ENCODE measurements around the gene MUCL1. TPM values are rescaled to one million over a fixed set of nuclear protein-coding genes. Genes with fewer than 3 reads are reported as not detected.

The MUCL1 gene
- total RNA-seq, 2 donors from 2014 or later = not detected

- Mint-ChIP-seq H3K9me3 (peaks cover 7% of the 10 kb centered on the region), H3K27me3 (ENCODE audit: insufficient read depth) (peaks cover 2% of the 10 kb centered on the region), H3K27ac (no peak overlapping the region), H3K4me3 (no peak overlapping the region), H3K36me3 (ENCODE audit: low read depth) (no peaks in the 10 kb centered on the region), H3K4me1 (no peaks in the 10 kb centered on the region)
- H3K27ac ChIP-seq (ENCODE audit: low read depth, low read length) = no peak overlapping the region
- H3K9me3 ChIP-seq (ENCODE audit: control insufficient read depth, low read length) = peaks cover 13% of the 10 kb centered on the region
- WGBS, 2 experiments (ENCODE audit: insufficient coverage in 1 of 2, insufficient read length in 1 of 2) = 93 to 95% methylated on average over 2 to 3 of the region's 3 CpGs
- no peak overlapping the region for H3K9ac ChIP-seq (ENCODE audit: extremely low read depth, low read length, poor library complexity, severe bottlenecking)
- no peaks in the 10 kb centered on the region for H3K4me1 ChIP-seq (ENCODE audit: control insufficient read depth, insufficient read depth, low read length)
- H3K36me3 ChIP-seq (ENCODE audit: control insufficient read depth, insufficient read depth, low read length) = no peaks in the 10 kb centered on the region
- no peak overlapping the region for H3K4me3 ChIP-seq (ENCODE audit: low read length)
- H3K27me3 ChIP-seq (ENCODE audit: control insufficient read depth, insufficient read depth, low read length, poor library complexity, severe bottlenecking) = no peaks in the 10 kb centered on the region
- DNase-seq = no peak
- TF ChIP-seq, protein P1, sequence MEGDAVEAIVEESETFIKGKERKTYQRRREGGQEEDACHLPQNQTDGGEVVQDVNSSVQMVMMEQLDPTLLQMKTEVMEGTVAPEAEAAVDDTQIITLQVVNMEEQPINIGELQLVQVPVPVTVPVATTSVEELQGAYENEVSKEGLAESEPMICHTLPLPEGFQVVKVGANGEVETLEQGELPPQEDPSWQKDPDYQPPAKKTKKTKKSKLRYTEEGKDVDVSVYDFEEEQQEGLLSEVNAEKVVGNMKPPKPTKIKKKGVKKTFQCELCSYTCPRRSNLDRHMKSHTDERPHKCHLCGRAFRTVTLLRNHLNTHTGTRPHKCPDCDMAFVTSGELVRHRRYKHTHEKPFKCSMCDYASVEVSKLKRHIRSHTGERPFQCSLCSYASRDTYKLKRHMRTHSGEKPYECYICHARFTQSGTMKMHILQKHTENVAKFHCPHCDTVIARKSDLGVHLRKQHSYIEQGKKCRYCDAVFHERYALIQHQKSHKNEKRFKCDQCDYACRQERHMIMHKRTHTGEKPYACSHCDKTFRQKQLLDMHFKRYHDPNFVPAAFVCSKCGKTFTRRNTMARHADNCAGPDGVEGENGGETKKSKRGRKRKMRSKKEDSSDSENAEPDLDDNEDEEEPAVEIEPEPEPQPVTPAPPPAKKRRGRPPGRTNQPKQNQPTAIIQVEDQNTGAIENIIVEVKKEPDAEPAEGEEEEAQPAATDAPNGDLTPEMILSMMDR (conservative IDR thresholded peaks at IDR 0.05) = no peak
Measured at GRCh38 chr12:54840244-54840865, 14.0 kb upstream of the MUCL1 start.

DNA sequence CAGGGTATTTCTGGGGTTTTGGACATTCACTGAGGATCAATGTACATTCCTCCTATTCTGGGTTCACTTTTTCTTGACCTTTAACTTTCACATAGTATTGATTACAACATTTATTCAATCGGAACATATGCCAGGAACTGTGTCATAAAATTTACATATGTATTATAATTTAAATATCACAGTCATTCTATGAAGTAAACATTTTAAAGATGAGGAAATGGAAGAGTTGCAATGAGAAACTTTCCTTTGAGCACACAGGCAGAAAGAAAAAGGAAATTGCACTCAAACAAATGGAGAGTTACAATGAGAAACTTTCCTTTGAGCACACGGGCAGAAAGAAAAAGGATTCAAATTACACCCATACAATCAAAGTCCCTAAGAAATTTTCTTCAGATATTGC lies 3.1 kb downstream of the MUCL1 start:
- H3K9me3 Mint-ChIP-seq = no peaks in the 10 kb centered on the region
- H3K9ac ChIP-seq (ENCODE audit: extremely low read depth, low read length, poor library complexity, severe bottlenecking) = no peak overlapping the region
- peaks cover 3% of the 10 kb centered on the region for H3K4me1 ChIP-seq (ENCODE audit: control insufficient read depth, insufficient read depth, low read length)
- H3K27ac Mint-ChIP-seq = no peak overlapping the region
- TF ChIP-seq, protein P1 (conservative IDR thresholded peaks at IDR 0.05) = no peak
- peaks cover 5% of the 10 kb centered on the region for H3K27me3 Mint-ChIP-seq (ENCODE audit: insufficient read depth)
- peaks cover 6% of the 10 kb centered on the region for H3K9me3 ChIP-seq (ENCODE audit: control insufficient read depth, low read length)
- H3K4me3 ChIP-seq (ENCODE audit: low read length) = no peak overlapping the region
- H3K36me3 ChIP-seq (ENCODE audit: control insufficient read depth, insufficient read depth, low read length) = no peaks in the 10 kb centered on the region
- H3K36me3 Mint-ChIP-seq (ENCODE audit: low read depth) = no peaks in the 10 kb centered on the region
- no peak overlapping the region for H3K4me3 Mint-ChIP-seq
- peaks cover 18% of the 10 kb centered on the region for H3K4me1 Mint-ChIP-seq
- H3K27ac ChIP-seq (ENCODE audit: low read depth, low read length) = no peak overlapping the region
- DNase-seq = no peak
- no peaks in the 10 kb centered on the region for H3K27me3 ChIP-seq (ENCODE audit: control insufficient read depth, insufficient read depth, low read length, poor library complexity, severe bottlenecking)
- WGBS, 2 experiments (ENCODE audit: insufficient coverage in 1 of 2, insufficient read length in 1 of 2) = 78% methylated on average over 1 of the region's 2 CpGs; no CpG with 5 or more reads in 1 of the 2 experiments

DNA sequence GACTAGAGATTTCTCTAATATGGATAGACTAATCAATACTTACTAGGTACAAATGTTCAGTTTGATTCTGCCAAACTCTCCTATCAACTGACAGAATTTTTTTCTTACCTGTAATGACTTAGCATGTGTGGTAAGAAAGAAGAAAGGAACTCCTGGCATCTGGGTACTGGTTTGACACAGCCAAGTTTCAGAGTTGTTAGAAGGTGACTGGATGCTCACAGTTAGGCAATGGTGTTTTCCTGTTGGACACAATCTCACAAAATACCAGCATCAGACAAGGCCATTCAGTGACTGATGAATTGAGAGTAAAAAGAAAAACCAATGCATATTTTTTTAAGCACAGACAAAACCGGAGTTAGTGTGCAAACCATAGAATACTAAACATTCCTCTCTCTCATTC lies 4.2 kb downstream of the MUCL1 start:
- TF ChIP-seq, protein P1 (conservative IDR thresholded peaks at IDR 0.05) = no peak
- peaks cover 3% of the 10 kb centered on the region for H3K4me1 ChIP-seq (ENCODE audit: control insufficient read depth, insufficient read depth, low read length)
- no peak overlapping the region for H3K27ac ChIP-seq (ENCODE audit: low read depth, low read length)
- H3K9me3 Mint-ChIP-seq = no peaks in the 10 kb centered on the region
- H3K27me3 ChIP-seq (ENCODE audit: control insufficient read depth, insufficient read depth, low read length, poor library complexity, severe bottlenecking) = no peaks in the 10 kb centered on the region
- no peak overlapping the region for H3K4me3 ChIP-seq (ENCODE audit: low read length)
- H3K4me1 Mint-ChIP-seq = peaks cover 18% of the 10 kb centered on the region
- no peaks in the 10 kb centered on the region for H3K36me3 Mint-ChIP-seq (ENCODE audit: low read depth)
- no peak overlapping the region for H3K27ac Mint-ChIP-seq
- H3K27me3 Mint-ChIP-seq (ENCODE audit: insufficient read depth) = peaks cover 5% of the 10 kb centered on the region
- H3K4me3 Mint-ChIP-seq = no peak overlapping the region
- DNase-seq = no peak
- no peaks in the 10 kb centered on the region for H3K36me3 ChIP-seq (ENCODE audit: control insufficient read depth, insufficient read depth, low read length)
- WGBS, 2 experiments (ENCODE audit: insufficient coverage in 1 of 2, insufficient read length in 1 of 2) = 90% methylated on average over 1 of the region's 1 CpG; no CpG with 5 or more reads in 1 of the 2 experiments
- H3K9me3 ChIP-seq (ENCODE audit: control insufficient read depth, low read length) = peaks cover 6% of the 10 kb centered on the region
- H3K9ac ChIP-seq (ENCODE audit: extremely low read depth, low read length, poor library complexity, severe bottlenecking) = no peak overlapping the region
